ENCODE data around the gene TIGD3. TPM values are rescaled to one million over a fixed set of nuclear protein-coding genes. Genes with fewer than 3 reads are reported as not detected.

The TIGD3 gene
- total RNA-seq, 2 donors from 2014 or later, result 0.22 TPM; not detected in 1

DNA sequence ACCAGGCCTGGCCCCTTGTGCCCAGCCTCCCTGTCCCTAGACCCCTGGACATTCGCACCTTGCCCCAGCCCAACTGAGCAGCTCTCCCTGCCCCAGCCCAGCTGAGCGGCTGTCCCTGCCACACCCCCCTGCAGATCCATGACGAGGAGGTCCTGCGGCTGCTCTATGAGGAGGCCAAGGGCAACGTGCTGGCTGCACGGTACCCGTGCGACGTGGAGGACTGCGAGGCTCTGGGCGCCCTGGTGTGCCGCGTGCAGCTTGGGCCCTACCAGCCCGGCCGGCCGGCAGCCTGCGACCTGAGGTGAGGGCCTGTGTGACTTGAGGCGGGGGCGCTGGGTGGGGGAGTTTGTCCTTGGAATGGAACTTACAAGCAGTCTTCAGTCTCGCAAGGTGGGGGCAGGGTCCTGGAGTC is 39.6 kb downstream of the TIGD3 start:
- Histone ChIP-seq H3K27me3 (no peaks in the 10 kb centered on the region), H3K27ac (no peak overlapping the region), H3K9me3 (no peaks in the 10 kb centered on the region), H3K4me3 (no peak overlapping the region), H3K4me1 (peaks cover 0 to 31% of the 10 kb centered on the region in 2 donors), H3K36me3 (peaks cover 57% of the 10 kb centered on the region)
- TF ChIP-seq, protein P1, sequence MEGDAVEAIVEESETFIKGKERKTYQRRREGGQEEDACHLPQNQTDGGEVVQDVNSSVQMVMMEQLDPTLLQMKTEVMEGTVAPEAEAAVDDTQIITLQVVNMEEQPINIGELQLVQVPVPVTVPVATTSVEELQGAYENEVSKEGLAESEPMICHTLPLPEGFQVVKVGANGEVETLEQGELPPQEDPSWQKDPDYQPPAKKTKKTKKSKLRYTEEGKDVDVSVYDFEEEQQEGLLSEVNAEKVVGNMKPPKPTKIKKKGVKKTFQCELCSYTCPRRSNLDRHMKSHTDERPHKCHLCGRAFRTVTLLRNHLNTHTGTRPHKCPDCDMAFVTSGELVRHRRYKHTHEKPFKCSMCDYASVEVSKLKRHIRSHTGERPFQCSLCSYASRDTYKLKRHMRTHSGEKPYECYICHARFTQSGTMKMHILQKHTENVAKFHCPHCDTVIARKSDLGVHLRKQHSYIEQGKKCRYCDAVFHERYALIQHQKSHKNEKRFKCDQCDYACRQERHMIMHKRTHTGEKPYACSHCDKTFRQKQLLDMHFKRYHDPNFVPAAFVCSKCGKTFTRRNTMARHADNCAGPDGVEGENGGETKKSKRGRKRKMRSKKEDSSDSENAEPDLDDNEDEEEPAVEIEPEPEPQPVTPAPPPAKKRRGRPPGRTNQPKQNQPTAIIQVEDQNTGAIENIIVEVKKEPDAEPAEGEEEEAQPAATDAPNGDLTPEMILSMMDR (IDR thresholded peaks at IDR 0.05), result no peak
- no peak for DNase-seq (ENCODE audit: low spot score)

DNA sequence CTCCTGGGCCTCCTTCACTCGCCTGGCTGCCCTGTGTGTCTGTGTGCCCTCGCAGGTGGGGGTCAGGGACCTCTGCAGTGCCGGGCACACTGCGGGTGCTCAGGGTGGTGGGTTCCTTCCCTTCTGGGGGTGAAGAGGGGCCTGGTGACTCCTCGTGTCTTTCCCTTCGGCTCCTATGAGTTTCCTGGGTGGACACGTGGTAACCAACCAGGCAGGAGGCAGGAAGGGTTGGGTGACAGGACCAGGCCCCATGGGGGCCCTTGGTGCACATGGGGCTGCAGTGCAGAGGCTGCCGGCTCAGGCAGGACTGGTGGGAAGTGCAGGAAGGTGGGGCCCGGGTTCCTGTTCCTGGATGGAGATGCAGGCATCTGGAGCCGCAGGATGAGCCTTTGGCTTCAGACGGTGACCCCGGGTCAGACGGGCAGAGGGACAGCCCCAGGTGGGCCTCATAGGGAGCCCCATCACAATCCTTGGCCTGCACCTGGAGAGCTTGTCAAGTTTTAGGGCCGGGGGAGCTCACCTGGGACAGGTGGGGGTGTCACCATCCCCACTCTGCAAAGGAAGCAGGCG is 41.5 kb downstream of the TIGD3 start:
- peaks cover 73% of the 10 kb centered on the region for H3K36me3 ChIP-seq
- no peak overlapping the region for H3K27ac ChIP-seq
- DNase-seq (ENCODE audit: low spot score), result no peak
- H3K4me3 ChIP-seq, result no peak overlapping the region
- H3K27me3 ChIP-seq, result no peaks in the 10 kb centered on the region
- no peaks in the 10 kb centered on the region for H3K9me3 ChIP-seq
- H3K4me1 ChIP-seq, result peaks cover 0 to 12% of the 10 kb centered on the region in 2 donors
- TF ChIP-seq, protein P1 (IDR thresholded peaks at IDR 0.05), result no peak

DNA sequence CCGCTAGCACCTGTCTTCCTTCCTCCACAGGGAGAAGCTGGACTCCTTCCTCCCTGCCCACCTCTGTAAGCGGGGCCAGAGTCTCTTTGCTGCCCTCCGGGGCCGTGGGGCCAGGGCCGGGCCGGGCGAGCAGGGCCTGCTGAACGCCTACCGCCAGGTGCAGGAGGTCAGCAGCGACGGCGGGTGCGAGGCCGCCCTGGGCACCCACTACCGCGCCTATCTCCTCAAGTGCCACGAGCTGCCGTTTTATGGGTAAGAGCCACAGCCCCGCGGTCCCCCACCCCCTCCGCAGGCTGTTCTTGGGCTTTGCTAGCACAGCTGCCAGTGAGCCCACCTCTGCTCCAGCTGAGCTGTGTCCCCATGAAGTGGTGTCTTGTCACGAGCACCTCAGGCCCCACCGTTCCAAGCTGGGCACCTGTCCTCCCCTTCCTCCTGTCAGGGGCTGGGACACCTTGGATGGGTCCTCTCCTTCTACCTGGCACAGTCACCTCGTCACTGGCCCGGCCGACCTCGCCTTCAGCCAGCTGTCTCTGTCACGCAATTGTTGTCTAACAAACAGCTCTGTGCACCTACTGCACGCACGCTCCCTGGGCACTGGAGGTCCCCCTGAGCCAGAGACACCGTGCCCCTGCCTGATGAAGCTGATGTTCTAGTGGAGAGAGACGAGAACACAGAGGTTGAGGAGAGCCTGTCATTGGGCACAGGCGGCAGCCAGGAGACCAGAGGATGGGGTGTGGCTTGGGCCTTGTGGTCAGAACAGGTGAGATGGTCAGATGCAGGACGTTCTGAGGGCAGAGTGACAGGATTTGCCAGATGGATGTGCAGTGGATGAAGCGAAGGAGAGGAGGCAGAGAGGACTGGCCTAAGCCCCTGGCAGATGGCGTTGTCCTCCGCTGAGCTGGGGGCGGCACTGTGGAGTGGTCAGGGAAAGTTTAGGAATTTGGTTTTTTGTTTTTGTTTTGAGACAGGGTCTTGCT is 42.5 kb downstream of the TIGD3 start:
- TF ChIP-seq, protein P1 (IDR thresholded peaks at IDR 0.05), result no peak
- H3K27ac ChIP-seq, result no peak overlapping the region
- H3K4me3 ChIP-seq, result no peak overlapping the region
- no peak for DNase-seq (ENCODE audit: low spot score)
- H3K27me3 ChIP-seq, result no peaks in the 10 kb centered on the region
- H3K4me1 ChIP-seq, result peaks cover 0 to 2% of the 10 kb centered on the region in 2 donors
- no peaks in the 10 kb centered on the region for H3K9me3 ChIP-seq
- peaks cover 82% of the 10 kb centered on the region for H3K36me3 ChIP-seq

DNA sequence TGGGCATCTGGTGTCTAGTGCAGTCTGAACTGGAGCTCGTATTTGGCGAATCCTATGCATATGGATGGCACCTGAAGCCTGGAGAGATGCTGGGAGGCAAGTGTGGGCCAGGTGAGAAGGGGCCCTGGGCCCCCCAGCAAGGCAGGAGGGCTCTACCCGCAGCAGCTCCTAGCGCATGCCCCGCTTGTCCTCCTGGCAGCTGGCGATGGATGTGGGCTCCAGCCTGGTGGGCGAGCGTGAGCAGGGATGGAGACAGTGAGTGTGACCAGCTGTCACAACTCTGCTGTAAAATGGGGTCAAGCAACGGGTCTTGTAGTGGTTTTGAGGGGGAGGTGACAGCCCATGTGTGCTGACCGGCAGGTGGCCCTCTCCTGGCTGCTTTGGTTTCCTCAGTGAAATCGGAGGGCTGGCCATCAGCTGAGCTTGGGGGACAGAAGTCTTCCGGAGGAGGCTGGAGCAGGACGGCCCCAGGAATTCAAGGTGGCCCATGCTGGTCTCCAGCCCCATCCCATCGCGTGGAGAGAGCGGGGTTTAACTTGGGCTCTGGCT is 43.9 kb downstream of the TIGD3 start:
- TF ChIP-seq, protein P1 (IDR thresholded peaks at IDR 0.05), result no peak
- Histone ChIP-seq H3K4me1 (no peaks in the 10 kb centered on the region), H3K36me3 (peaks cover 83% of the 10 kb centered on the region), H3K9me3 (no peaks in the 10 kb centered on the region), H3K4me3 (no peak overlapping the region), H3K27ac (no peak overlapping the region), H3K27me3 (no peaks in the 10 kb centered on the region)
- DNase-seq (ENCODE audit: low spot score), result no peak

DNA sequence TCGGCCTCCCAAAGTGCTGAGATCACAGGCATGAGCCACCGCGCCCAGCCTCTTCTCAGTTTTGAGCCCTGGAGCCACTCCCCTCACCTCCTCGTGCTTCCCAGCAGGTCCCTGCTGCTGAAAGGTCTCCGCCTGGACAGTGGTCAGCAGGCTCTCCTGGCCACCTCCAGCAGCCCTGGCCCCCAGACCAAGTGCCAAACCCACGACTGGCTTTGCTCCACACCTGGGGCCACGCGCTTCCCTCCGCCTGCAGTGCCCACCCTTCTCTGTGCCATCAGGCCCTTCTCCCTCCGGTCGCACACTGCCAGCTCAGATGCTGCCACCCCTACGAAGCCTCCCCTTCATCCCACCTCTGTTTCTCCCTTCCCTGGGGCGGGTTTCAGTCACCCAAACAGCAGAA is 44.7 kb downstream of the TIGD3 start:
- H3K27me3 ChIP-seq, result no peaks in the 10 kb centered on the region
- no peak overlapping the region for H3K4me3 ChIP-seq
- H3K4me1 ChIP-seq, result peaks cover 0 to 6% of the 10 kb centered on the region in 2 donors
- no peaks in the 10 kb centered on the region for H3K9me3 ChIP-seq
- TF ChIP-seq, protein P1 (IDR thresholded peaks at IDR 0.05), result no peak
- DNase-seq (ENCODE audit: low spot score), result no peak
- no peak overlapping the region for H3K27ac ChIP-seq
- peaks cover 75% of the 10 kb centered on the region for H3K36me3 ChIP-seq

All from right atrium auricular region (tissue), 2 donors.